NCI-H69 (cell line): Measurements from ENCODE around the gene FEZF1.

Source experiments
- DNase-seq: peaks from one replicate; lab custom pipeline; 2025; lab: John Stamatoyannopoulos, UW

FEZF1 gene

DNA sequence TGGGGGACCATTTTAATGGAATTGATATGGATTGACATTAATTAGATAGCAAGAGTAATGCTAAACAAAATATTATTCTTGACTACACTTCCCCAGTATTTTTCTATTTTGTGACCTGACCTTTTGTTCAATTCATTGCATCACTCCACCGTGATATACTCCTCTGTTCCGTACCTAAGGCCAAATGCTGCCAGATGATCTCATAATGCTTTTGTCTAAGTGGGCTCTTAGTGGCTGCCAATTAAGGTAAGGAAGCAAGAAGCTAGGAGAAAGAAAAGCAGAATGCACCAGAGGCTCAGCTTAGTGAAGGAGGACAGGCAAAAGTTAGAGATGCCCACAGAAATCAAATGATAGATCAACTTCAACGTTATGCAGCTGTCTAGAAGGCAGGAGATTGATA lies 36.4 kb downstream of the FEZF1 start:
- peak; percentile 41 for DNase-seq

DNA sequence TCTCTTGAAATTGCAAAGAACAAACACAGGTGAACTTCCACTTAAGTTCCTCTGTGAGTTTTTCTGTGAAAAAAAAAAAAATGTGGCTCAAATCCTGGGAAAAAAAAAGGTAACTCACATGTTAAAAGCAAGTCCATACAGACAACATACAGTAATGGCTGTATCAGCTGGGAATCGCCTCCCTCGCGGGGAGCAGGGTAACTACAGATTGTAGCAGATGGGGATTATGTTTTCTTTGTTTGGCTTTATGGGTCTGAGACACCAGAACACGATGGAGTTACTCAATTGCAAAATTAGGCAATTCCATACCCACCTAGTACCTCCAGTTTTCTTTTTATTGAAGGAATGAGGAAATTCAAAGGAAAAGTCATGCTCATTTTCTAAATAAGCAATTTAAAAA lies 42.3 kb downstream of the FEZF1 start:
- peak; percentile 92 for DNase-seq

DNA sequence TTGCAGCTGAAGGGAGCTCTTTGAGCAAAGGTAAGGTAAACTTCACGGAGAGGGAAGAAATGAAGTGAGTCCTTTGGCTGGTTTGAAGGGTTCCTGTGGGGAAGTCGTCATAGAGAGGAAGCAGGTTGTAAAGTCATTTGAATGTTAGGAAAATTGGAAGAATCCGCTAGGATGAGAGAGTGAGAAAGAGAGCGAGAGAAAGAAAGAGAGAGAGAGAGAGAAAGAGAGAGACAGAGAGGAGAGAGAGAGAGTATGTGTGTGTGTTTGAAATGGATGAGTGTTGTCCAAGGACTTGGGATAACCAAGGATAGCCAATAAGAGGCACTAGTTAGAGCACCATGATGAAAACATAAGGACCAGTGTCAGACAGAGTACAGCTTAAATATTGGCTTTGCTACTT lies 43.1 kb downstream of the FEZF1 start:
- DNase-seq, result peak; percentile 65

DNA sequence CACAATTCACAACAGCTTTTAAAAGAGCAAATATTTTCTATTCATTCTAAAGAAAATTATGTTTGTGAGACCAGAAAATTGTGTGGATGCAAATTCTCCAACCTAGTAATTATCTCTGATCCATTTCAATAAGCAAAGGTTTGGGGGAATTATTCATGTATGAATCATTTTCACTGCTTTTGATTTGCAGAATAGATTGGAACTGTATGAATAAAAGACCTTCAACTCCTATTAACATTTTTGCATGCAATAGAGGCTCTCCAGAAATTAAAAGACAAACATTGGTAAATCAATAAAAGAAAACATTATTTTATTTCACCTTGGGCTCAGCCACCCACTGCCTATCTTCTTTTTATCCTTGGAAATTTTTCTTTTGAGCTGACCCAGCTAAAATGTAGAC lies 43.5 kb downstream of the FEZF1 start:
- DNase-seq, result peak; percentile 86

DNA sequence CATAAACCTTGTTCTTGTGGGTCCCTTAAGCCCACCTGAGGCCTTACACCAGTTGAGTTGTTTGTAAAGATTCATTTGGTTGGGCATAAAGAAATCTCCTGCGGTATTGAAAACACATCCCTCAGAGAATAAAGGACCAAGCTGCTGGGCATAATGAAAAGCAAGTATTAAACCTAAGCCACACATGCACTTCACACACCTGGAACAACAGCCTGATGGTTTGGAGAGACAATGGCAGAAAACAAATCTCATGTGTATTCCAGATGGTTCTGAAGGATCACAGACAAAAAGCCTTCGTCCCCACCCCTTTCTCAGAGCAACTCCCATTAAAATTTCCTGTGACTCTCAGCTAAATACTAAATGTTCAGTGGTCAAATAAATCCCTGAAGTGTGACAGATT lies 44.2 kb downstream of the FEZF1 start:
- peak; percentile 91 for DNase-seq

DNA sequence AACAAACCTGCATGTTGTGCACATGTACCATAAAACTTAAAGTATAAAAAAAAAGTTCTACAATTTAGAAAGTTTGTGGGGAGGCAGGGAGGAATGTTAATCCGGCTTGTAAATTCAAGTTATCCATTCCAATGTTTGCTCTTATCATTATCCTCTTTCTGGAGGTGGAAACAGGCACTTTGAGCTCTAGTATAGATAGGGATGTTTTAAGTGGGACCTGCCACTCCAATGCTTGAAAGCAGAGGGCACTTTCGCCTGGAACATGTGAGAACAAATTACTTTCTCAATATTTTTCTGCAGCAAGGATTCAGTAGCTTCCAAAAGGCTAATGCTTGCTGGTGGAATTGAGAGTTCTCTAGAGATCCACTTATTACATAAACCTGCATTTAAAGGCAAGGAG lies 45.6 kb downstream of the FEZF1 start:
- peak; percentile 39 for DNase-seq

DNA sequence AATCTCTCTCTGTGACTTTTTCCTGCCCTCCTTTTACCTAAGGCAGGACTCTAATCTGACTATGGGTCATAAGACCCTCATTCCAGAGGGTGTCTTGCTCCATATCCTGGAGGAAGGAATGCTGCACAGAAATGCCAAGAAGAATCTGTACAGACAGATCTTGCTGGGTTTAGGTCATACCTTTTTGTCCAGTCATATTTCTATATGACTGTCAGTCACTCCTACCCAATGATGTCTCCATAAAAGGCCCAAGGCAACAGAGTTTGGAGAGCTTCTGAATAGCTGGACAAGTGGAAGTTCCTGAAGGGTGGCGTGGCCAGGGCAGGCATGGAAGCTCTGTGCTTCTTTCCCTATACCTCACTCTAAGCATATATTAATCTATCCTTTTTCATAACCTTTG lies 47.5 kb downstream of the FEZF1 start:
- no peak for DNase-seq

DNA sequence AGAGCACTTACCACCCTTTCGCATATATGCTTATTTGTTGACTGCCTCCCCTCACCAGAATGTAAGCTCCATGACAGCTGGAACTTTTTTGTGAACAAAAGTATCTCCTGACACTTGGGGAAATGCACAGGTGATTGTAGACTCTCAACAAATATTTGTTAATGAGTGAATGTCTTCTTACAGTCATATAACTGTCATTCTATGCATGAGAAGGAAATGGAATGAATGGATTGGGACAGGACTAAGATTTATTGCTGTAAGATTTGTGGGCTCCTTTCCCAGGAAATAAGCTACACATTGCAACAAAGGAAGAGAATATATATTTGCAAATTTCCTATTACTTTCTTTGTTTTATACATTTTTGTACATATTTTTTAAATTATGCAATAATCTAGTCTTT lies 48.5 kb downstream of the FEZF1 start:
- peak; percentile 82 for DNase-seq

DNA sequence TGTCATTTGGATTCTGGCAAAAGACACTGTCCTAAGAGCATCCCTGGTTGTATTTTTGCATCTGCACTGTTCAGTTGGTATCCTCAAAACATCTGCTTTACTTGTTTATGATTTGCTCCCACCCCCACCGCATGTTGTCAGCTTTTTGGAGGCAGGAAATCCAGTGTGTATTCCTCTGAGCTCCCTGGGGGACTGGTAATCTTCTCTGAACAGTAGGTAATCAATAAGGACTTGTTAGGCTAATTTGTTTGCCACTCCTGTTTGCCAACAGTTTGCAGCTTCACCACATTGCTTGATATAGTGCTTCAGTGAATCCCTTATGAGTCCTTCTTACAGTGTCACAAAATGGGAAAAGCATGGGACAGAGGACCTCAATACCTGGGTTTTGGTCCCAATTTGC lies 49.1 kb downstream of the FEZF1 start:
- DNase-seq, result peak; percentile 77
